Body of pancreas (tissue), 4 donors: ENCODE results near the gene COG2.

Experiments used
- CTCF ChIP-seq, 7 experiments: fragments of 450-650 bp in 4 of 7; fragments of 200-600 bp in 3 of 7; sonication (generic) in 3 of 7; IDR thresholded peaks; one replicate each; pipeline ENCODE4 v1.5.1; 2016 to 2019; ENCODE audit warnings: antibody characterized with exemption in 7 of 7
- POLR2A ChIP-seq, 3 donors: fragments of 450-650 bp; IDR thresholded peaks; one replicate each; pipeline ENCODE4 v1.6.1; 2016; ENCODE audit warnings: antibody characterized with exemption in 3 of 3, mild to moderate bottlenecking in 2 of 3

- TF ChIP-seq CTCF (IDR thresholded peaks at IDR 0.05) = no peak
- no peak for TF ChIP-seq POLR2A (IDR thresholded peaks at IDR 0.05)
Observed at GRCh38 chr1:230646710-230647302, 4.5 kb downstream of the COG2 start.
